Lung (tissue), 12 donors: Measurements from ENCODE around the gene ETS2. TPM values are rescaled to one million over a fixed set of nuclear protein-coding genes. Genes with fewer than 3 reads are reported as not detected.

Experiments
- ATAC-seq: fragments of 200-7000 bp; cut with Tn5 transposase; one replicate; pipeline ENCODE4 v1.9.1; 2020; ENCODE audit warnings: moderate number of reproducible peaks; ENCODE audit not compliant: insufficient read depth, low FRiP score
- DNase-seq, 3 donors: peaks; one replicate each; pipeline ENCODE4 v3.0.0-alpha.2; 2013 to 2017
- H3K27ac ChIP-seq, 2 donors: one replicate each; pipeline ENCODE4 v1.5.1; 2013; ENCODE audit warnings: mild to moderate bottlenecking in 2 of 2, moderate library complexity in 2 of 2, control low read depth in 1 of 2, inconsistent platforms in 1 of 2, low read depth in 1 of 2, low read length in 1 of 2
- H3K27me3 ChIP-seq, 3 donors: one replicate each; pipeline ENCODE4 v1.5.1; 2013; ENCODE audit warnings: low read length in 2 of 3; ENCODE audit not compliant: control insufficient read depth in 3 of 3, insufficient read depth in 3 of 3
- H3K36me3 ChIP-seq, 4 donors: one replicate each; pipeline ENCODE4 v1.5.1; 2013; ENCODE audit warnings: low read length in 4 of 4, mild to moderate bottlenecking in 1 of 4, moderate library complexity in 1 of 4; ENCODE audit not compliant: control insufficient read depth in 4 of 4, insufficient read depth in 4 of 4
- H3K4me1 ChIP-seq, 5 donors: one replicate each; pipeline ENCODE4 v1.5.1; 2013; ENCODE audit warnings: low read length in 5 of 5, mild to moderate bottlenecking in 2 of 5, moderate library complexity in 1 of 5; ENCODE audit not compliant: control insufficient read depth in 5 of 5, insufficient read depth in 5 of 5
- H3K4me3 ChIP-seq: one replicate; pipeline ENCODE4 v1.5.1; 2013; ENCODE audit warnings: mild to moderate bottlenecking, control low read depth, moderate library complexity
- H3K9ac ChIP-seq, 2 donors: one replicate each; pipeline ENCODE4 v1.5.1; 2013; ENCODE audit warnings: low read length in 2 of 2, control low read depth in 1 of 2; ENCODE audit not compliant: insufficient read depth in 1 of 2
- H3K9me3 ChIP-seq, 4 donors: one replicate each; pipeline ENCODE4 v1.5.1; 2013; ENCODE audit warnings: low read length in 3 of 4, mild to moderate bottlenecking in 1 of 4, moderate library complexity in 1 of 4; ENCODE audit not compliant: control insufficient read depth in 4 of 4, insufficient read depth in 3 of 4
- CTCF ChIP-seq: IDR thresholded peaks from 2 replicates; pipeline ENCODE4 v1.5.1; 2012; ENCODE audit warnings: mild to moderate bottlenecking; ENCODE audit errors: control extremely low read depth, extremely low read depth
- WGBS, 2 donors: extraction: QIAGEN DNeasy Blood & Tissue Kit; methylation state at CpG; one replicate each; pipeline ENCODE4 v1.1.7; 2013; 5-methylcytosine and 5-hydroxymethylcytosine counted together
- polyA plus RNA-seq, 2 donors: library from polyadenylated mRNA; stranded (reverse); fragments of 200-250 nt; gene quantifications; one replicate each; pipeline ENCODE4 v1.2.1, GENCODE V29; 2013
- total RNA-seq, 2 donors: library from RNA; depleted of rRNA in 1 of 2; stranded (reverse); fragments of >200 nt in 1 of 2; gene quantifications; one replicate each; pipeline ENCODE4 v1.2.1, GENCODE V29; 2014 to 2021
- donor health status: control.
- donor health status: control.
- donor health status: Bipolar disorder and iron deficiency.
- donor health status: healthy.
- donor health status: DM: yes; HTN: yes; CAD: no.

ETS2 gene
- total and polyA plus RNA-seq, 4 donors, result 64.7 to 186 (median 158) TPM

GRCh38 chr21:38768471-38769063 is 37.2 kb upstream of the ETS2 start:
- 74 to 82% methylated on average over 13 of the region's 13 CpGs for WGBS, 2 donors
- H3K27ac ChIP-seq, result no peak overlapping the region
- no peak overlapping the region for H3K9ac ChIP-seq
- H3K4me3 ChIP-seq, result no peak overlapping the region
- peak in 1 of 3 donors; percentile 42 for DNase-seq
- H3K27me3 ChIP-seq, result no peaks in the 10 kb centered on the region
- ATAC-seq, result no peak
- H3K4me1 ChIP-seq, result peaks cover 0 to 28% (median 5%) of the 10 kb centered on the region in 5 donors
- TF ChIP-seq CTCF, result no peak
- no peaks in the 10 kb centered on the region for H3K36me3 ChIP-seq
- H3K9me3 ChIP-seq, result peaks cover 0 to 2% (median 0%) of the 10 kb centered on the region in 4 donors

GRCh38 chr21:38769191-38769780 is 36.4 kb upstream of the ETS2 start:
- no peak overlapping the region for H3K9ac ChIP-seq
- ATAC-seq (no peak), DNase-seq (peak in 2 of 3 donors; percentile 45 to 52)
- TF ChIP-seq CTCF, result no peak
- H3K4me1 ChIP-seq, result peaks cover 0 to 35% (median 5%) of the 10 kb centered on the region in 5 donors
- H3K4me3 ChIP-seq, result no peak overlapping the region
- peaks cover 0 to 2% (median 0%) of the 10 kb centered on the region in 4 donors for H3K9me3 ChIP-seq
- no peaks in the 10 kb centered on the region for H3K27me3 ChIP-seq
- H3K27ac ChIP-seq, result peak overlapping the region in 1 of 2 donors; percentile 55
- no peaks in the 10 kb centered on the region for H3K36me3 ChIP-seq
- 70 to 80% methylated on average over 9 of the region's 9 CpGs for WGBS, 2 donors

GRCh38 chr21:38770660-38771059 is 35.1 kb upstream of the ETS2 start:
- Histone ChIP-seq H3K9ac (no peak overlapping the region), H3K9me3 (peaks cover 0 to 2% (median 0%) of the 10 kb centered on the region in 4 donors), H3K27me3 (no peaks in the 10 kb centered on the region), H3K4me1 (peaks cover 0 to 40% (median 8%) of the 10 kb centered on the region in 5 donors), H3K36me3 (no peaks in the 10 kb centered on the region), H3K4me3 (no peak overlapping the region), H3K27ac (no peak overlapping the region)
- 88 to 91% methylated on average over 4 of the region's 4 CpGs for WGBS, 2 donors
- DNase-seq, result no peak
- no peak for TF ChIP-seq CTCF
- no peak for ATAC-seq

GRCh38 chr21:38771536-38771935 is 34.2 kb upstream of the ETS2 start:
- H3K4me3 ChIP-seq, result no peak overlapping the region
- no peak overlapping the region for H3K27ac ChIP-seq
- H3K9ac ChIP-seq, result no peak overlapping the region
- ATAC-seq, result no peak
- no peak for TF ChIP-seq CTCF
- H3K36me3 ChIP-seq, result no peaks in the 10 kb centered on the region
- peaks cover 0 to 40% (median 8%) of the 10 kb centered on the region in 5 donors for H3K4me1 ChIP-seq
- DNase-seq, result no peak
- H3K27me3 ChIP-seq, result no peaks in the 10 kb centered on the region
- H3K9me3 ChIP-seq, result no peaks in the 10 kb centered on the region
